GM12878 (cell line): ENCODE measurements around the gene NCR2. TPM values are rescaled to one million over a fixed set of nuclear protein-coding genes. Genes with fewer than 3 reads are reported as not detected.

Source experiments
- ATAC-seq: fragments of 200-7000 bp; cut with Tn5 transposase; 3 replicates; pipeline ENCODE4 v1.9.1; 2020; ENCODE audit warnings: mild to moderate bottlenecking, moderate library complexity
- BruUV-seq: library from RNA; stranded (reverse); fragments of 400-500 nt; replicated peaks from 2 replicates; lab custom pipeline; 2021; lab: Mats Ljungman, UMichigan
- CTCF ChIA-PET: fragments of 300-600 bp; sonication (Branson Sonifier 250); formaldehyde crosslinking; extraction: SDS; loops from one replicate; lab custom pipeline; 2021; ENCODE audit warnings: inconsistent platforms; lab: Yijun Ruan, JAX
- POLR2A ChIA-PET: fragments of 350-600 bp; formaldehyde crosslinking; extraction: SDS; loops from one replicate; lab custom pipeline; 2021; ENCODE audit warnings: inconsistent platforms; lab: Charles Lee
- RAD21 ChIA-PET: fragments of 300-600 bp; sonication (Branson Sonifier 250); formaldehyde crosslinking; loops from one replicate; lab custom pipeline; 2023; ENCODE audit warnings: antibody characterized with exemption; ENCODE audit not compliant: unreplicated experiment; lab: Charles Lee
- SMC1A ChIA-PET: fragments of 300-600 bp; sonication (Branson Sonifier 250); formaldehyde crosslinking; loops from one replicate; lab custom pipeline; 2023; ENCODE audit not compliant: unreplicated experiment, uncharacterized antibody; lab: Charles Lee
- DNase-seq: peaks from one replicate; pipeline ENCODE4 v3.0.0-alpha.2; 2011; ENCODE audit warnings: low read depth, low spot score
- FAIRE-seq: peaks from 3 replicates; lab custom pipeline; 2011; peaks lifted over from hg19 to GRCh38; lab: Jason Lieb, UNC
- H2AFZ ChIP-seq: 2 replicates; pipeline ENCODE4 v1.6.0; 2011; ENCODE audit warnings: low read depth, low read length, control low read depth; ENCODE audit not compliant: control insufficient read depth
- H3K27ac ChIP-seq: 2 replicates; pipeline ENCODE4 v1.5.1; 2011; ENCODE audit warnings: control low read depth; ENCODE audit not compliant: control insufficient read depth, insufficient read depth
- H3K27me3 ChIP-seq, 2 experiments: replicated peaks in 1 of 2; 2 replicates each; pipeline versions ENCODE4 v1.6.0 to v1.6.1; 2011; ENCODE audit warnings: low read length in 1 of 2; ENCODE audit not compliant: control insufficient read depth in 2 of 2, insufficient read depth in 2 of 2
- H3K36me3 ChIP-seq, 2 experiments: 2 replicates each; pipeline ENCODE4 v1.5.1; 2011; ENCODE audit warnings: low read length in 1 of 2; ENCODE audit not compliant: control insufficient read depth in 2 of 2, insufficient read depth in 2 of 2
- H3K4me1 ChIP-seq: 2 replicates; pipeline ENCODE4 v1.6.1; 2011; ENCODE audit warnings: mild to moderate bottlenecking, low read length, moderate library complexity, mixed read lengths; ENCODE audit not compliant: control insufficient read depth, insufficient read depth
- H3K4me2 ChIP-seq: 2 replicates; pipeline ENCODE4 v1.6.0; 2011; ENCODE audit warnings: control low read depth; ENCODE audit not compliant: control insufficient read depth, insufficient read depth
- H3K4me3 ChIP-seq: fragments of 200-600 bp; sonication (generic); 2 replicates; pipeline ENCODE4 v1.5.1; 2016
- H3K79me2 ChIP-seq: 2 replicates; pipeline ENCODE4 v1.6.0; 2011; ENCODE audit warnings: low read length; ENCODE audit not compliant: control insufficient read depth, insufficient read depth
- H3K9ac ChIP-seq: 2 replicates; pipeline ENCODE4 v1.8.0; 2011; ENCODE audit warnings: low read length, control low read depth, mixed read lengths; ENCODE audit not compliant: control insufficient read depth, insufficient read depth
- H3K9me3 ChIP-seq: replicated peaks from 3 replicates; pipeline ENCODE4 v1.5.1; 2011; ENCODE audit warnings: mild to moderate bottlenecking, low read length; ENCODE audit not compliant: control insufficient read depth, insufficient read depth
- H4K20me1 ChIP-seq: 2 replicates; pipeline ENCODE4 v1.6.0; 2011; ENCODE audit not compliant: control insufficient read depth, insufficient read depth
- CHD2 ChIP-seq: IDR thresholded peaks from 2 replicates; pipeline ENCODE4 v1.6.1; 2011; ENCODE audit warnings: low read depth, low read length, improper control_type of control experiment, borderline replicate concordance
- CTCF ChIP-seq, 3 experiments: IDR thresholded peaks in 2 of 3; conservative IDR thresholded peaks in 1 of 3; 2 replicates each; pipeline ENCODE4 v1.5.1; 2011; ENCODE audit warnings: low read depth in 3 of 3, low read length in 3 of 3, mild to moderate bottlenecking in 3 of 3, control low read depth in 2 of 3, moderate library complexity in 2 of 3, inconsistent platforms in 1 of 3, mixed read lengths in 1 of 3; ENCODE audit not compliant: control insufficient read depth in 2 of 3, insufficient read depth in 1 of 3; ENCODE audit errors: extremely low read depth in 1 of 3
- MLLT1 ChIP-seq: fragments of 450-650 bp; IDR thresholded peaks from 2 replicates; pipeline ENCODE4 v1.6.1; 2016; ENCODE audit warnings: mild to moderate bottlenecking
- RUNX3 ChIP-seq: IDR thresholded peaks from 2 replicates; pipeline ENCODE4 v1.6.1; 2012; ENCODE audit warnings: low read length, inconsistent platforms
- SKIL ChIP-seq: fragments of 450-650 bp; IDR thresholded peaks from 2 replicates; pipeline ENCODE4 v1.6.1; 2017; ENCODE audit warnings: mild to moderate bottlenecking, low read depth, inconsistent platforms; ENCODE audit not compliant: poor library complexity, severe bottlenecking
- SMC3 ChIP-seq: IDR thresholded peaks from 2 replicates; pipeline ENCODE4 v1.6.1; 2011; ENCODE audit warnings: low read length, improper control_type of control experiment, borderline replicate concordance
- SRF ChIP-seq, 2 experiments: IDR thresholded peaks; 2 replicates each; pipeline ENCODE4 v1.6.1; 2011; ENCODE audit warnings: low read depth in 2 of 2, low read length in 2 of 2, mild to moderate bottlenecking in 1 of 2, moderate library complexity in 1 of 2
- STAT3 ChIP-seq: IDR thresholded peaks from 2 replicates; pipeline ENCODE4 v1.6.1; 2011; ENCODE audit warnings: low read depth, low read length, improper control_type of control experiment
- TCF12 ChIP-seq: IDR thresholded peaks from 2 replicates; pipeline ENCODE4 v1.6.1; 2011; ENCODE audit warnings: low read depth, mild to moderate bottlenecking, low read length
- WRNIP1 ChIP-seq: IDR thresholded peaks from 2 replicates; pipeline ENCODE4 v1.6.1; 2011; ENCODE audit warnings: low read depth, low read length, improper control_type of control experiment, borderline replicate concordance
- ZNF687 ChIP-seq: fragments of 450-650 bp; IDR thresholded peaks from 2 replicates; pipeline ENCODE4 v1.6.1; 2017; ENCODE audit warnings: mild to moderate bottlenecking, moderate library complexity
- WGBS: methylation state at CpG from one replicate; pipeline ENCODE4 v1.1.6; 2016; ENCODE audit warnings: low lambda C conversion rate; ENCODE audit not compliant: insufficient replicate concordance, insufficient coverage; ENCODE audit errors: missing lambda C conversion rate; 5-methylcytosine and 5-hydroxymethylcytosine counted together
- in situ Hi-C: fragments of 300-500 bp; cut with MboI; formaldehyde crosslinking; loops from 9 replicates; pipeline ENCODE4 v1.14.3; 2018; ENCODE audit warnings: mixed read lengths
- intact Hi-C: fragments of 100-400 bp; cut with micrococcal nuclease; formaldehyde crosslinking; loops from one replicate; pipeline ENCODE4 v1.14.2; 2022; ENCODE audit not compliant: unreplicated experiment
- polyA plus RNA-seq, 11 experiments: library from polyadenylated mRNA; depleted of rRNA in 4 of 11; unstranded in 6 of 11; stranded (reverse) in 5 of 11; fragments of >200 nt; fragmentation: Nextera tagmentation in 4 of 11; fragmentation: Illumina TruSeq in 1 of 11; extraction: Ambion mirVana in 4 of 11; extraction: Trizol in 1 of 11; gene quantifications; 1 replicate in 1 of 11; 2 replicates in 10 of 11; pipeline versions ENCODE4 v1.2.1 to v1.2.3, GENCODE V29; 2011 to 2016; ENCODE audit warnings: inconsistent platforms in 2 of 11, missing spikeins in 2 of 11, low read depth in 1 of 11
- total RNA-seq, 4 experiments: library from RNA; depleted of rRNA in 3 of 4; stranded (reverse); fragments of >200 nt in 3 of 4; fragmentation: Illumina TruSeq in 1 of 4; extraction: Trizol in 1 of 4; gene quantifications; 2 replicates each; pipeline versions ENCODE4 v1.2.1 to v1.2.3, GENCODE V29; 2013 to 2021

Gene NCR2
- total and polyA plus RNA-seq, 10 of the 15 experiments (the other 5 are each of a cell fraction or from before 2014, with no cell fraction given) = 0.21 to 0.53 TPM; not detected in 8

- no peak for TF ChIP-seq MLLT1
- peak; percentile 95 for TF ChIP-seq ZNF687
- TF ChIP-seq SMC3 = no peak
Measured at GRCh38 chr6:41343641-41344187, 8.3 kb downstream of the NCR2 start (continued).

GRCh38 chr6:41344876-41345275 lies 9.5 kb downstream of the NCR2 start:
- in situ Hi-C loops = no loop called here
- DNase-seq = no peak
- H2AFZ ChIP-seq = 0 out of 2 replicates have a peak overlapping the region, but pooled peaks have one; percentile 17
- TF ChIP-seq TCF12 = peak; percentile 71; the same call in 1 of the 2 replicates
- peak; percentile 53 for TF ChIP-seq RUNX3
- TF ChIP-seq CTCF (IDR thresholded peaks at IDR 0.05 in 2 of 3, conservative IDR thresholded peaks at IDR 0.05 in 1 of 3; ENCODE audit: control insufficient read depth in 2 of 3, extremely low read depth in 1 of 3, insufficient read depth in 1 of 3, low read depth in 3 of 3, low read length in 3 of 3) = no peak
- no peak for TF ChIP-seq WRNIP1
- no peak for TF ChIP-seq SKIL
- no peak for TF ChIP-seq CHD2
- TF ChIP-seq STAT3 = no peak
- no peak for TF ChIP-seq SRF (IDR thresholded peaks at IDR 0.05; ENCODE audit: low read depth in 2 of 2, low read length in 2 of 2)

More at GRCh38 chr6:41344876-41345275, 9.5 kb downstream of the NCR2 start:
- intact Hi-C loops = no loop called here
- Histone ChIP-seq H3K79me2 (no peaks in the 10 kb centered on the region), H4K20me1 (no peaks in the 10 kb centered on the region), H3K4me2 (peak overlapping the region; percentile 17; the same call in 1 of the 2 replicates), H3K9me3 (peaks cover 6% of the 10 kb centered on the region), H3K27me3 (peaks cover 0 to 3% of the 10 kb centered on the region in 2 experiments; a peak in 3 of 4 replicates), H3K27ac (no peak overlapping the region), H3K4me3 (no peak overlapping the region), H3K4me1 (0 out of 2 replicates have a peak, but pooled peaks cover 7% of the 10 kb centered on the region), H3K36me3 (no peaks in the 10 kb centered on the region), H3K9ac (no peak overlapping the region)
- FAIRE-seq = peak; percentile 57
- no TSS peak for BruUV-seq
- ATAC-seq = peak; percentile 78
- ChIA-PET RAD21 (interaction anchor here (0.9 to 4.4 kb wide), 4 partner anchors 11 to 39 kb away, joined by 3 to 23 read pairs (median 4); no protein-coding TSS in a partner anchor), SMC1A (interaction anchor here (1.1 to 3.7 kb wide), 7 partner anchors 11 to 38 kb away, joined by 4 to 25 read pairs (median 6); partner anchors contain the start of gene NCR2), CTCF (interaction anchor here (0.6 to 3.9 kb wide), 8 partner anchors 10 to 752 kb away, joined by 3 to 20 read pairs (median 3); partner anchors contain the start of gene NCR2), POLR2A (interaction anchor here (0.8 to 3.4 kb wide), 2 partner anchors 10 to 21 kb away, joined by 3 to 15 read pairs; partner anchors contain the start of gene NCR2)
- 2% methylated on average over 3 of the region's 3 CpGs for WGBS
